Trophoblast cell (in vitro differentiated cells and primary cell): ENCODE data around the gene TBRG4.

ENCODE experiments used
- DNase-seq, 2 donors: peaks; one replicate each; pipeline ENCODE4 v3.0.0-alpha.2; 2016
- H2AFZ ChIP-seq: 2 replicates; pipeline ENCODE4 v1.6.1; 2013; ENCODE audit warnings: low read length, moderate library complexity, mild to moderate bottlenecking; ENCODE audit not compliant: insufficient read depth, poor library complexity
- H2AK5ac ChIP-seq: 2 replicates; pipeline ENCODE4 v1.6.1; 2013; ENCODE audit warnings: mild to moderate bottlenecking, low read length
- H2BK120ac ChIP-seq: 2 replicates; pipeline ENCODE4 v1.6.1; 2013; ENCODE audit warnings: low read length, mild to moderate bottlenecking, moderate library complexity; ENCODE audit not compliant: insufficient read depth, poor library complexity
- H2BK12ac ChIP-seq: 2 replicates; pipeline ENCODE4 v1.6.1; 2013; ENCODE audit warnings: mild to moderate bottlenecking, low read length, moderate library complexity
- H2BK5ac ChIP-seq: 2 replicates; pipeline ENCODE4 v1.6.1; 2013; ENCODE audit warnings: low read length, low read depth, moderate library complexity, mild to moderate bottlenecking; ENCODE audit not compliant: poor library complexity
- H3K14ac ChIP-seq: 2 replicates; pipeline ENCODE4 v1.6.1; 2013; ENCODE audit warnings: mild to moderate bottlenecking, low read length
- H3K18ac ChIP-seq: 2 replicates; pipeline ENCODE4 v1.6.1; 2013; ENCODE audit warnings: mild to moderate bottlenecking, low read length
- H3K23ac ChIP-seq: 2 replicates; pipeline ENCODE4 v1.6.1; 2013; ENCODE audit warnings: low read length
- H3K27ac ChIP-seq: 2 replicates; pipeline ENCODE4 v1.5.1; 2013; ENCODE audit warnings: low read depth, mild to moderate bottlenecking, inconsistent platforms, low read length, moderate library complexity
- H3K27me3 ChIP-seq: 2 replicates; pipeline ENCODE4 v1.6.1; 2013; ENCODE audit warnings: inconsistent platforms, mild to moderate bottlenecking, low read length, moderate library complexity; ENCODE audit not compliant: insufficient read depth
- H3K36me3 ChIP-seq, 2 experiments: 1 replicate in 1 of 2; 2 replicates in 1 of 2; pipeline ENCODE4 v1.6.1; 2013; ENCODE audit warnings: low read length in 2 of 2, mild to moderate bottlenecking in 2 of 2, moderate library complexity in 1 of 2; ENCODE audit not compliant: insufficient read depth in 2 of 2, control insufficient read depth in 1 of 2
- H3K4ac ChIP-seq: 2 replicates; pipeline ENCODE4 v1.6.1; 2013; ENCODE audit warnings: low read depth, mild to moderate bottlenecking, low read length, moderate library complexity
- H3K4me1 ChIP-seq, 2 experiments: 1 replicate in 1 of 2; 2 replicates in 1 of 2; pipeline ENCODE4 v1.6.1; 2013; ENCODE audit warnings: low read length in 2 of 2, mild to moderate bottlenecking in 2 of 2, moderate library complexity in 1 of 2; ENCODE audit not compliant: insufficient read depth in 2 of 2, control insufficient read depth in 1 of 2
- H3K4me2 ChIP-seq: 2 replicates; pipeline ENCODE4 v1.6.1; 2013; ENCODE audit warnings: inconsistent platforms, mild to moderate bottlenecking, low read length, moderate library complexity
- H3K4me3 ChIP-seq: 2 replicates; pipeline ENCODE4 v1.5.1; 2013; ENCODE audit warnings: mild to moderate bottlenecking, low read depth, low read length, inconsistent platforms
- H3K79me1 ChIP-seq: one replicate; pipeline ENCODE4 v1.6.1; 2013; ENCODE audit warnings: low read length
- H3K79me2 ChIP-seq: 2 replicates; pipeline ENCODE4 v1.6.1; 2013; ENCODE audit warnings: low read length, mild to moderate bottlenecking; ENCODE audit not compliant: control insufficient read depth, insufficient read depth, poor library complexity
- H3K9ac ChIP-seq: 2 replicates; pipeline ENCODE4 v1.6.1; 2013; ENCODE audit warnings: mild to moderate bottlenecking, low read length
- H3K9me3 ChIP-seq: 2 replicates; pipeline ENCODE4 v1.6.1; 2013; ENCODE audit warnings: low read depth, mild to moderate bottlenecking, control low read depth, inconsistent platforms, low read length; ENCODE audit not compliant: insufficient read depth
- H4K12ac ChIP-seq: 2 replicates; pipeline ENCODE4 v1.6.1; 2013; ENCODE audit warnings: low read depth, mild to moderate bottlenecking, low read length, moderate library complexity
- H4K8ac ChIP-seq: 2 replicates; pipeline ENCODE4 v1.6.1; 2013; ENCODE audit warnings: low read depth, mild to moderate bottlenecking, low read length, moderate library complexity
- H4K91ac ChIP-seq: one replicate; pipeline ENCODE4 v1.6.1; 2013; ENCODE audit warnings: low read depth, mild to moderate bottlenecking, low read length, moderate library complexity
- WGBS: extraction: QIAGEN DNeasy Blood & Tissue Kit; methylation state at CpG from one replicate; pipeline ENCODE4 v1.1.7; 2013; ENCODE audit warnings: missing lambda C conversion rate; ENCODE audit not compliant: insufficient read length, insufficient coverage; ENCODE audit errors: extremely low coverage; 5-methylcytosine and 5-hydroxymethylcytosine counted together

The TBRG4 gene

GRCh38 chr7:45158471-45158870, 47.0 kb upstream of the TBRG4 start:
- Histone ChIP-seq H4K12ac (no peak overlapping the region), H4K91ac (no peak overlapping the region), H2AK5ac (no peak overlapping the region), H3K14ac (no peak overlapping the region), H3K4me2 (no peak overlapping the region), H3K23ac (no peak overlapping the region), H2BK5ac (no peak overlapping the region), H3K4ac (no peak overlapping the region), H3K27ac (no peak overlapping the region), H3K4me1 (peaks cover 0 to 2% of the 10 kb centered on the region in 2 experiments), H3K79me2 (no peaks in the 10 kb centered on the region), H3K79me1 (no peaks in the 10 kb centered on the region), H3K18ac (no peak overlapping the region), H4K8ac (no peak overlapping the region), H3K4me3 (no peak overlapping the region), H2BK120ac (no peak overlapping the region), H3K36me3 (no peaks in the 10 kb centered on the region), H2AFZ (no peak overlapping the region), H2BK12ac (no peak overlapping the region), H3K9ac (no peak overlapping the region), H3K27me3 (peaks cover 23% of the 10 kb centered on the region), H3K9me3 (peaks cover 13% of the 10 kb centered on the region)
- no CpG with 5 or more reads among the region's 1 CpG for WGBS
- DNase-seq, result no peak

- no peak for DNase-seq
- Histone ChIP-seq H2BK12ac (no peak within 1 kb of the TSS), H2AFZ (no peak within 1 kb of the TSS), H3K4ac (no peak within 1 kb of the TSS), H3K9me3 (peaks cover 13% of the 10 kb centered on the region), H3K27me3 (peaks cover 23% of the 10 kb centered on the region), H3K79me2 (no peaks in the 10 kb centered on the region), H3K9ac (no peak within 1 kb of the TSS), H3K18ac (no peak within 1 kb of the TSS), H4K8ac (no peak within 1 kb of the TSS), H3K79me1 (no peaks in the 10 kb centered on the region), H3K36me3 (no peaks in the 10 kb centered on the region), H3K23ac (no peak within 1 kb of the TSS), H4K12ac (no peak within 1 kb of the TSS), H2BK120ac (no peak within 1 kb of the TSS), H3K4me3 (no peak within 1 kb of the TSS), H3K14ac (no peak within 1 kb of the TSS), H2AK5ac (no peak within 1 kb of the TSS), H2BK5ac (no peak within 1 kb of the TSS), H3K4me2 (no peak within 1 kb of the TSS), H4K91ac (no peak within 1 kb of the TSS), H3K4me1 (peaks cover 0 to 2% of the 10 kb centered on the region in 2 experiments), H3K27ac (no peak within 1 kb of the TSS)
- WGBS, result no CpG with 5 or more reads among the region's 56 CpGs
Measured at GRCh38 chr7:45157653-45158401, 46.3 kb upstream of the TBRG4 start, which contains the start of gene RAMP3. RAMP3 (plus strand) TSS chr7:45157791; CDS start chr7:45157829, 38 bp downstream.

- no peak overlapping the region for H4K8ac ChIP-seq
- H3K27ac ChIP-seq, result no peak overlapping the region
- no peak overlapping the region for H3K4me3 ChIP-seq
- H3K4me1 ChIP-seq, result peaks cover 0 to 2% of the 10 kb centered on the region in 2 experiments
- no peak overlapping the region for H3K14ac ChIP-seq
- H3K23ac ChIP-seq, result no peak overlapping the region
- no peak overlapping the region for H3K4me2 ChIP-seq
- H3K9me3 ChIP-seq, result peaks cover 13% of the 10 kb centered on the region
- H3K9ac ChIP-seq, result no peak overlapping the region
- H2AK5ac ChIP-seq, result no peak overlapping the region
- WGBS, result no CpG with 5 or more reads among the region's 14 CpGs
- H4K91ac ChIP-seq, result no peak overlapping the region
- no peaks in the 10 kb centered on the region for H3K79me2 ChIP-seq
- no peak overlapping the region for H3K18ac ChIP-seq
- H4K12ac ChIP-seq, result no peak overlapping the region
- H2BK12ac ChIP-seq, result no peak overlapping the region
- H3K79me1 ChIP-seq, result no peaks in the 10 kb centered on the region
- no peak overlapping the region for H2BK120ac ChIP-seq
- peaks cover 23% of the 10 kb centered on the region for H3K27me3 ChIP-seq
- no peaks in the 10 kb centered on the region for H3K36me3 ChIP-seq
- no peak for DNase-seq
- H3K4ac ChIP-seq, result no peak overlapping the region
- H2AFZ ChIP-seq, result no peak overlapping the region
- no peak overlapping the region for H2BK5ac ChIP-seq
Measured at GRCh38 chr7:45157286-45157652, 45.8 kb upstream of the TBRG4 start.

- H2AK5ac ChIP-seq, result no peak overlapping the region
- no peak overlapping the region for H2BK120ac ChIP-seq
- no peak overlapping the region for H2BK12ac ChIP-seq
- H4K12ac ChIP-seq, result no peak overlapping the region
- no peak overlapping the region for H3K27ac ChIP-seq
- H3K4me2 ChIP-seq, result no peak overlapping the region
- H4K8ac ChIP-seq, result no peak overlapping the region
- no peaks in the 10 kb centered on the region for H3K79me2 ChIP-seq
- H2AFZ ChIP-seq, result no peak overlapping the region
- peaks cover 13% of the 10 kb centered on the region for H3K9me3 ChIP-seq
- H3K14ac ChIP-seq, result no peak overlapping the region
- WGBS, result no CpG with 5 or more reads among the region's 8 CpGs
- no peak overlapping the region for H4K91ac ChIP-seq
- H3K27me3 ChIP-seq, result peaks cover 23% of the 10 kb centered on the region
- no peak overlapping the region for H3K9ac ChIP-seq
- H3K4ac ChIP-seq, result no peak overlapping the region
- H3K4me3 ChIP-seq, result no peak overlapping the region
- H2BK5ac ChIP-seq, result no peak overlapping the region
- H3K36me3 ChIP-seq, result no peaks in the 10 kb centered on the region
- DNase-seq, result no peak
- H3K23ac ChIP-seq, result no peak overlapping the region
- H3K4me1 ChIP-seq, result peaks cover 0 to 2% of the 10 kb centered on the region in 2 experiments
- no peak overlapping the region for H3K18ac ChIP-seq
- no peaks in the 10 kb centered on the region for H3K79me1 ChIP-seq
Measured at GRCh38 chr7:45156516-45157272, 45.2 kb upstream of the TBRG4 start.
